AG08396 (cell line): ENCODE results near the gene ACOT11.

Experiments used
- DNase-seq: peaks from one replicate; pipeline ENCODE4 v3.0.0; 2012; ENCODE audit warnings: low spot score, mixed read lengths

Gene ACOT11

GRCh38 chr1:54564312-54565112 is 16.5 kb downstream of the ACOT11 start:
- DNase-seq, result no peak

- no peak for DNase-seq
Measured at GRCh38 chr1:54565113-54565501, 17.1 kb downstream of the ACOT11 start.

GRCh38 chr1:54566438-54567141 is 18.6 kb downstream of the ACOT11 start:
- no peak for DNase-seq

- DNase-seq, result no peak
Measured at GRCh38 chr1:54567961-54568360, 19.9 kb downstream of the ACOT11 start.

- DNase-seq, result peak; percentile 44
Measured at GRCh38 chr1:54569339-54569738, 21.3 kb downstream of the ACOT11 start.

- no peak for DNase-seq
Measured at GRCh38 chr1:54570161-54570560, 22.1 kb downstream of the ACOT11 start.

GRCh38 chr1:54571326-54571725 is 23.3 kb downstream of the ACOT11 start:
- DNase-seq, result no peak

- no peak for DNase-seq
Measured at GRCh38 chr1:54571803-54572541, 23.9 kb downstream of the ACOT11 start.

GRCh38 chr1:54572542-54572850 is 24.5 kb downstream of the ACOT11 start:
- DNase-seq, result no peak

- DNase-seq, result no peak
Measured at GRCh38 chr1:54574158-54574778, 26.2 kb downstream of the ACOT11 start.

- DNase-seq, result no peak
Measured at GRCh38 chr1:54575161-54575560, 27.1 kb downstream of the ACOT11 start.

- DNase-seq, result no peak
Measured at GRCh38 chr1:54575605-54576290, 27.7 kb downstream of the ACOT11 start.

- DNase-seq, result no peak
Measured at GRCh38 chr1:54577612-54578011, 29.6 kb downstream of the ACOT11 start.

GRCh38 chr1:54579337-54579781 is 31.3 kb downstream of the ACOT11 start:
- no peak for DNase-seq

GRCh38 chr1:54580856-54581550 is 33.0 kb downstream of the ACOT11 start:
- DNase-seq, result no peak

GRCh38 chr1:54581621-54582035 is 33.6 kb downstream of the ACOT11 start:
- peak; percentile 98 for DNase-seq

- no peak for DNase-seq
Measured at GRCh38 chr1:54582566-54583306, 34.7 kb downstream of the ACOT11 start.

GRCh38 chr1:54583307-54583686 is 35.3 kb downstream of the ACOT11 start:
- no peak for DNase-seq

GRCh38 chr1:54583871-54584270 is 35.8 kb downstream of the ACOT11 start:
- DNase-seq, result no peak

GRCh38 chr1:54584575-54584974 is 36.5 kb downstream of the ACOT11 start:
- no peak for DNase-seq
